Stimulated activated CD4-positive, alpha-beta T cell treated with anti-CD3 and anti-CD28 coated beads, Interleukin-12 subunit alpha, Interleukin-12 subunit beta, amount 100 ng/mL, for 24 hours (primary cell): ENCODE data around the gene USP3.
"Not testable (repeated sequence)": the region's sequence is repeated elsewhere in the genome, so short reads cannot be mapped to it uniquely, and the experiment has no call there.

ENCODE experiments used
- DNase-seq, 2 experiments: peaks; one replicate each; pipeline ENCODE4 v3.0.0-alpha.2; 2020; ENCODE audit warnings: low read depth in 2 of 2

USP3 gene

DNA sequence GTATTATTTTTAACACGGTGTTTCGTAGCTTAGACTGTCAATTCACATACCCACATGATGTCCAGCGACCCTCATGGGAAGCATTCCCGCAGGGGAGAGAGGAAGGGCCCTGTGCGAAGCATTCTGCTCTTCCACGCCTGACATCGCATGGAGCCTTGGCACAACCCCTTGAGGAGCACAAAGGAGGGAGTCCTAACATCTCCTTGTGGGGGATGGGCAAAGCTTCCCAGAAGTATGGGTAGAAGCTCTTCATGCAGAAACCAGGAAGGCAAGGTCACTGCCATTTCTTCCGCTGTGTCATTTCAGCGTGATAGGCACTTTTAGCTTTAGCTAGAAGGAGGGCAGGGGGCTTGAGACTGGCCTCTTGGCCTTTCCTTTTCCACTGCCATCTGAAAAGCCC is 28.7 kb upstream of the USP3 start:
- DNase-seq, result no peak

DNA sequence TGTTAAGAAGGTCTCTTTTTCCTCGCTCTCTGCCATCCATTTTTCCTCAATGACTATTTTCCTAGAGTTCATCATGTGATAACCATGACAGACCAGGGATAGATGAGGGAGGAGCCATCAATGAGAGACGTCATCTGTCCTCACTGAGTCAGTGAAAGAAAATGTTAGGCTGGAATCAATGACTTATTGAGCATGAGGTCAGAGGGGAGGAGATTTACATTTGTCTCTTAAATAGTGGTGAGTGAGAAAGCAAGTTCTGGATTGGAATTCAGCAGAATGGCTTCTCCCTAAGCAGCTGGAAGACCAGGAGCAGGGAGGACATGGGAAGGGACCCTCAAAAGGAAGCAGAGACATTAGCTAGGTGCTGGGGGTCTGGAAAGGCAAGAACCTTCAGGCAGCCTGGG is 28.2 kb upstream of the USP3 start:
- DNase-seq, result no peak

DNA sequence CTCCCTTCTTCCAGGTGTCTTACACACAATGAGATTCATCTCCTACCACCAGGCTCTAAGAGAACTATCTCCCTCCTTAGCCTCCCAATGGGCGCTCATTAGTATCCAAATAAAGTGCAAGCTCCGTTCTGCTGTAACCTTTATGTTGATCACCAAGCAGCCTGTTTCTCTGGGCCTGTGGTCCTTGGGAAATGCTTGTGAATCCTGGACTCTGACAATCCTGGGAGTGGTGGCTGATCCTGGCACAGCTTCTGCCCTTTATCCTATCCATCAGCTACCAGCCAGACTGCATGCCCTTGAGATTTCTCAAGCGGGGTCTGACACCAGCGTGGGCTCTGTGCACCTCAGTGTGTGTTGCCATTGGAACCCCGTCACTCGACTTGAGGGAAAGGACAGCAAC is 26.1 kb upstream of the USP3 start:
- no peak for DNase-seq

DNA sequence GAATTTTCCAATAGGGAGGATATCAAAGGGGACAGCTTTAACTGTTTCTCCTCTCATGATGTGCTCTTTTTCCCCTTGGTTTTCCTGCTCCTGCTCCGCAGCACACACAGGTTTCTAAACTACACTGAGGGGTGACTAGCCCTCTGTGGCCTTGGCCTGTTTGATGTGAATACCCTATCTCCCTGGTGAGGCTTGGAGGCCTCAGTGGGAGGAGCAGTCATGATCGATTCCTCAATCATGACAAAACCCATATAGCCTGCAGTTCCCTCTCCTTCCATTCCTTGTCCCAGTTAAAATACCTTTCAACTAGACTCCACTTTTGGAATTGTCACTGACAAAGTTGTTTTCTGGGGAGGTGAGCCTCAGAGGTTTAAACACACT is 24.0 kb upstream of the USP3 start:
- no peak for DNase-seq

DNA sequence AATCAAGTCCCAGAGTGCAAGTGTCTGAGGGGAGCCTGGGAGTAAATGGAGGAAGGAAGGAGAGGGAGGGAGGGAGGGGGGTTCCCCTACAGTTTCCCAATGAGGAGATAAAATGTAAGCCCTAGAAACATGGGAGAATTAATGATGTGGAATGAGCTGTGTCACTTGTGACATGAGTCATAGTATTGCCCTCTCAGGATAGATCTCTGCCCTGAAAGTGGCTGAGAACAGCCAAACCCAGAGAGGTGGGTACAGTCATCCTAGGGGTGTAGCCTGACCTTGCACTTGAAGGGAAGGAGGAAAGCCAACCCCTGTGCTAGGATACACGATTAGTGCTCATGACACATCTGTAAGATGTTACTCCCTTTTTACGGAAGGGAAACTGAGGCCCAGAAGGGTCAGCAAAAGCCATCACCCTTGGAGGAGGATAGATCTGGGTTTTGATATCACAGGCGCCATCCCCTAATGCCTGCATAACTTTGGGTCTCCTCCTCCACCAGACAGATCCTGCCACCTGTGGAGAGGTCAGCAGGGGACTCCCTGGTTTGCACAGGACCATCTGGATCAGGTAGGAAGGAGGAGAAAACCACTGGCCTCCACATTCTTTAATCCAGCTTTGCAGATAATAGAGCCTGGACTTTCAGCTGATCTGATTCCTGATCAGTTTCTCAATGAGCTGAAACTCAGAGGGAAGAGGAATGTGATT is 23.1 kb upstream of the USP3 start:
- no peak for DNase-seq

DNA sequence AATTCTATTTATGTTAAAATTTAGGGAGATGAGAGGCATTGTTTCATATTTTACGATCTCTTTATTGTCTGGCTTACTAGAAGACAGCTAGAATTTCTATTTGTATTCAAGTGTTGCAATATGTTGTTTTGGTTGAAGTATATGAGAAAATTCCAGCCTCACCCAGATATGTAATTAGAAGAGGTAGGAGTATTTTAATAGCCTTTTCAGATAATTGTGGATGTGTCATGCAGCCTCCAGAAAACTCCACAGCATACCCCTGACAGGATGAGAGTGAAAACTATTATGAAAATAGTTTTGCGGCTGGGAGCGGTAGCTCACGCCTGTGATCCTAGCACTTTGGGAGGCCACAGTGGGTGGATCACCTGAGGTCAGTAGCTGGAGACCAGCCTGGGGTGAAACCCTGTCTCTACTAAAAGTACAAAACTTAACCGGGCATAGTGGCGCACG is 21.5 kb upstream of the USP3 start:
- no peak for DNase-seq

DNA sequence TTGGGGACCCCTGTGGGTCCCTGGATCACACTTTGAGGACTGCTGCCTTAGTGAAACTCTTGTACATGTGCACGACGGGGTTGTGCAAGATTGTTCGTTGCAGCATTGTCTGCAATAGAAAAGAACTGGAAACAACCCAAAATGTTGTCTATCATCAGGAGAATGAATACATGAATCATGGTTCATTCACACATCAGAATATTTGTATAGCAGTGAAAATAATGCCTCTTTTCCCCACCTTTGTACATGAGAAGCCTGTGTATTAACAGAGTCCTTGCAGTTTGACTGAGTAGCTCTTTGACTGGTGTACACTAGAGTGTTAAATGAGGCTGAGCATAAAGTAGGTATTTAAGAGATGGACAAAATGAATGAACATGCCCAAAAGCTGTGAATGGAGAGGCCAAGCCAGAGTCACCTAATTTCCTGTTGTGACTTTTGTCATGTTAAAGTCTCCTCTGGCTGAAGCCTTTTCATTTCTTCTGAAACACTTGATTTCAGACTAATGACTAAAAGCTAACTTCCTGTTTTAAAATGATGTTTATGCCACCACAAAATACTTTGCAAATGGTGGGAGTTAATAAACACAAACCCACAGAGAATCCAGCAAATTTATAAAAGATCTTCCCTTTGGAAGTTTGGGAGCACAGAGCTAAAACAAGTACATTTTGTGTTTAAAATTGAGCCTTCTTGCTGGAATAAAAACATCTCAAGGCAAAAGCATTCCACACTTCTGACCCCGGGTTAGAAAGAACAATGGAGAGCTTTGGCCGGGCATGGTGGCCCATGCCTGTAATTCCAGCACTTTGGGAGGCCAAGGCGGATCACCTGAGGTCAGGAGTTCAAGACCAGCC is 20.6 kb upstream of the USP3 start:
- no peak for DNase-seq

DNA sequence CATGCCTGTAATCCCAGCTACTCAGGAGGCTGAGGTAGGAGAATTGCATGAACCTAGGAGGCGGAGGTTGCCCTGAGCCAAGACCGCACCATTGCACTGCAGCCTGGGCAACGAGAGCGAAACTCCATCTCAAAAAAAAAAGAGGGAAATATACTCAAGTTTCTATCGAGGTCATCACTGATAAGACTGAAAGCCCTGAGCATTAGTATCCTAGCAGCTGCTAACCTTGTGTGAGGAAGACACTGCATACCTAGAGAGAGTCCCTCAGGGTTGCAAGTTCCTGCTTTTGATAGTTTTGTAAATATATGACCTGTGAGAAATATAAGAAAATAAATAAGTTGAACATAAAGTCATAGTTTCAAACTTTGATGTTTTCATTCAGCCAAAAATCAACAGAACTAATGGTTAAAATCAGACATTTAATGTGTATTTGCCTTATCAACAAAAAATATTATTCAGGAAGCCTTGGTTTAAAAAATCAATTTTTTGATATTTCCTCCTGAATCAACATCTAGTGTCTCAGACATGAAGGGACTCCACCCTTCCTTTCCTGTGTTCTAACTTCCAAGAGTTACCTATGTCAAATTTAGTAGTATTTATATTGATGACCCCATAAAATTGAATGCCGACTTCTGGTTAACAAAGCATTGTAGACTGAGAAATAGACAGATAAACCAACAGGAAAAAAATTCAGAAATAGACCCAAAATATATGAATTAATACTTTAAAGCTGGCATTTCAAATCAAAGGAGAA is 19.8 kb upstream of the USP3 start:
- DNase-seq, result no peak

DNA sequence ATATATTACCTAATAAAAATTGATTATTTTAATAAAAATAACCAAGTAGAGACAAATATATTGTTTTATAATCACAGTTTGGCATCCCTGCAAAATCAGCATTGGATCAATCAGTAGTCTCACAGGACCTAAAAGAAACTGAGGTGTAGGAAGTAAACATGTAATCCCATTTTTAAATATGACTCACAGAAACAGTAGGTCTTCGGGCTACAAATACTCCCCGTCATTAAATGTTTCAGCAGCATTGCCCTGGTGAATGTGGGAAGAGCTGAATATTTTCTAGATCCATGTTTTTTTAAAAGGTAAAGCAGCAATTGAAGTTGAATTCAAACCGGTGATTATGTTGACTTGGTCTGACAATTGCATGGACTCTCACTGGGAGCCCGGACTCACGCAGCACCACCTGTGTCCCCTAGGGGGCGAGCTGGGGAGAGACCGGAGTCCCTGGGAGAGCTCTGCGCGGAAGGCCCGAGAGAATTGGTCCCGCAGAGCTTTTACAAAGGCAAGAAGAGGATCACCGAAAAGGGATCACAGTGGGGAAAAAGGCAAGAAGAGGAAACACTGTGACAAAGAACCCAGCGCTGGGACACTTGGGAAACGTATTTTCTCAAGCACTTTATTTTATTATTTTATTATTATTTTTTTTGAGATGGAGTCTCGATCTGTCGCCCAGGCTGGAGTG is 17.2 kb upstream of the USP3 start:
- peak; percentile 71 to 87 for DNase-seq

DNA sequence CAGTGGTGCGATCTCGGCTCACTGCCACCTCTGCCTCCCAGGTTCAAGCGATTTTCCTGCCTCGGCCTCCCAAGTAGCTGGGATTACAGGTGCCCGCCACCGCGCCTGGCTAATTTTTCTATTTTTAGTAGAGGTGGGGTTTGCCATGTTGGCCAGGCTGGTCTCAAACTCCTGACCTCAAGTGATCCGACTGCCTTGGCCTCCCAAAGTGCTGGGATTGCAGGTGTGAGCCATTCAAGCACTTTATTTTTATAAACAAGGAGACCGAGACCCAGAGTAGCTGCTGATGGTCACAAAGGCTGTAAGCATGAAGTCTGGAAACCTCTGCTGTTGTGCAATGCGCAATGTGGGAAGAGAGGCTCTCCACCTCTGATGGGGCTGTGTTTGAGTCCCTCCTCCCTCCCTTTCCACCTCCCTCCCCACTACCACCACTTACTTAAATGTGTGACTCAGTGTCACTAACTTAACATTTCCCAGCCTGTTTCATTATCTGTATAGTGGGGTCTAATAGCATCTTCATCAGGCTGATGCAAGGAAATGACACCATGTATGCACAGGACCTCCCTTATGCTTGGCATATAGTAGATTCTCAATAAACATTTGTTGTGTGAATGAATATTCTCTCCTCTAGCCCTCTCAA is 16.5 kb upstream of the USP3 start:
- DNase-seq, result not testable (repeated sequence)

DNA sequence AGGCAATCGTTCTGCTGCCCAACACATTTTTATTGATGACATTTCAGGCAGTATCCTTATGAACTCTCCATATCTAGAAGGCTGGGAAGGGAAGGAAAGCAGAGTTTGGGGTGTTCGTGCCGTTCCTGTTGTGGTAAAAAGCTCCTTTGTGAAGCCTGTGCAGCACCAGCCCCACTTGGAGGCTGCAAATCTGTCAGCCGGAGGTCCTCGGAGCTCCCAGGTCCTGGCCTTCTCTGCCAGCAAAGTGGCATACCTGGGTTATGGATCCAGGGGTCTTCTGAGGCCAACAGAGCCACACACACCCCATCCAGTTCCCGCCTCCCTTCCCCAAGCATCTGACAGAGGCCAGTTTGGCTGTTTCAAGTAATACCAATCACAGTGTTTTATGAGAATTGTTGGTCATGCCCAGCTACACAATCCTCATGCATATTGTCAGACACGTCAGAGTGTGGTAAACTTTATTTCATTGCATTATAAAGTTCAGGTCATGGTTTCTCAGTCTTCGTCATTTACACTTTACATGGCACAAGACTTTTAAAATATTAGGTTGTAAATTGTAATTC is 15.9 kb upstream of the USP3 start:
- DNase-seq, result no peak

DNA sequence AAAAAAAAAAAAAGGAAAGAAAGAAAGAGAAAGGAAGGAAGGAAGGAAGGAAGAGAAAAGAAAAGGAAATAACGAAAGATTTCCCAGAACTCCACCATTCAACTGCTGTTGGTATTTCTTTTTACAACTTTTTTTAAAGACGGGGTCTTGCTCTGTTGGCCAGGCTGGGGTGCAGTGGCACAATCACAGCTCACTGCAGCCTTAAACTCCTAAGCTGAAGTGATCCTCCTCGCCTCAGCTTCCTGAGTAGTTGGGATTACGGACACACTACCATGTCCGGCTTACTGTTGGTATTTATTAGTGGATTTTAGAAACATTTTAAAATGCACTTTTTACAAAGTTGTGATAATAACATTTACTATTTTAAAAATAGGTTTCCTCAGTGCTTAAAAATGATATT is 15.0 kb upstream of the USP3 start:
- DNase-seq, result no peak

DNA sequence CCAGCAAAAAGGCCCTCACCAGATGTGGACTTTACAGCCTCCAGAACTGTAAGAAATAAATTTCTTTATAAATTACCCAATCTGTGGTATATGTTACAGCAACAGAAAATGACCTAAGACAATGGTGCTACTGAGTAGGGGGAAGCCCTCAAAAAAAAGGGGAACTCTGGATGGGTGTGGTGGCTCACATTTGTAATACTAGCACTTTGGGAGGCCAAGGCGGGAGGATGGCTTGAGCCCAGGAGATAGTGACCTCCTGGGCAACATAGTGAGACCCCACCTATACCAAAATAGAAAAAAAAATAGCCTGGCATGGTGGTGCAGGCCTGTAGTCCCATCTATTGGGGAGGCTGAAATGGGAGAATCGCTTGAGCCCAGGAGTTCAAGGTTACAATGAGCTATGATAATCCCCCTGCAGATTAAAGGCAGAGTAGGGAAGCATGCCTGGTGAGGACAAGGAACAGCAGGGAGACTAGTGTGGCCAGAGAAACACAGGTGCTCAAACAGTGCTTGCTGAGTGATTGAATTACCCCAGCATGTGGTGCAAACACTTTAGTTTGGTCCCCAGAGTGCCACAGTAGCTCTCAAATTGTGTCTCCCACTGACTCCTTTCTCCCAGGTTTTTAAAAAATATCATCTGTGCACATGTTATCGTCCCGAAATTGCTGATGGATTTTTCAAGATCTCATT is 13.9 kb upstream of the USP3 start:
- no peak for DNase-seq

DNA sequence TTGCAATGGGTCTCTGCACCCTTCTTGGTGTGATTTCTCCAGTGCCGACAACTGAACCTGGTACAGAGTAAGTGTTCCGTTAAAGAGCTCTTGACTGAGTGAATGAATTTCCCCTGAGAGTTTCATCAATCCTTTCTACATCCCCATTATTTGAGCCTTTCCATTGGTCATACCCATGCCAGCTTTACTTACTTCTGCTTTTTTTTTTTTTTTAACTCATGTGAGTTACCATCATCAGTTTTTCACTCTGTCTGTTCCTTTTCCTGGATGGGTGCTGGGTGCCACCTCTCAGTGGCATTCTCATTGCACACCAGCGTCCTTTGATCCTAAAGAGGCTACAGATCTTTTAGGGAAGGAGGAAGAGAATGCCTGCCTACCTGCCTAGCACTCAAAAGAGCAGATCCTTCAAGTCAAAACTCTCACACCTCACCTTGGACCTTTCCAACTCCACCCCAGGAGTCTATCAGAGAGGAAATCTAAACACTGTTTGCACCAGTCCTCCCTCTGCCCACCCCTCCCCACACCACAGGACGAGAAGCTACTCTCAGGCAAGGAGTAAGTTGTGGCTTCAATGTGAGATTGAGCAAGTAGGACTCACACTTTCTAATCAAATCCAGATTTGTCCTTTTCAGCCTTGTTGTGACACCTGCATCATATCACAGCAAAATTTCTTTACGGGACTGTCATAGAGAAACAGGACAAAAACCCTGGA is 13.1 kb upstream of the USP3 start:
- no peak for DNase-seq

DNA sequence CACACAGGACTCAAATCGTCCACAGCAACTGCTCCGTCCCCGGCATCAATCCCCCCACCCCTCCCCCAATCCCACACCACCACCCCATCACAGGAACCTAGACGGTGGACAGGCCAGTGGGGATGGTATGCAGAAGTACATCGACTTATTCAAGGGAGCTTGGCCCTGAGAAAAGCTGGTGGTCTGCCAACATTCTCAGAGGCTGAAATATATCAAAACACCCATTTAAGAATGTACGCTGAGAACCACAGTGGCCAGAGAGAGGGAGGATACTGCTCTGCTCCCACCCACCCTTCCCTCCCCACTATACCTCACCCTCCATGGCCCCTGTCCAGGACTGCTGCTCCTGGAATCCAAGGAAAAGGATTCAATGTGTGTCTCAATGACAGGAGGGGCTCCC is 12.4 kb upstream of the USP3 start:
- no peak for DNase-seq

DNA sequence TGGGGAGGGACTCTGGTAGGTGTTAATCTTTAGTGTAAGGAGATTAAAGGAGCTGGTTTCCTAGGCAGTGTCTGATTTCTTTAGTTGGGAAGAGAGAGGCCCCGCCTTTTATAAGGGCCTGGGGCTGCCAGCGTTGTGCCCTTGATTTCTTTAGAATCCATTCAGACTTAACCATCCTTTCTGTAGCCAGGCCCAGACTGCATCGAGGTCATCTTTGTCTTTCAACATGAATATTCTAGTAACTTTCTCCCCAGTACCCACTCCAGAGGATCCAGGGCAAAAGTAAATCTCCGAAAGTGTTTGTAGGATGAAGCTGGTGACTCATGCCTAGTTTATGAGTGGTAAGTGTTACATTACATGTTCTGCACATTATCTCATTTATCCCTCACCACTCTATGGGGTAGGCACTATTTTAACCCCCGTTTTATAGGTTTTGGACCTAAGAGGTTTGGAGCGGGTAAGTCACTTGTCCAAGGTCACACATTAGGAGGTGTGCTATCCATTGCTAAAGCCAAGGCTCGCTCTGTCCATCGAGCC is 11.8 kb upstream of the USP3 start:
- no peak for DNase-seq

DNA sequence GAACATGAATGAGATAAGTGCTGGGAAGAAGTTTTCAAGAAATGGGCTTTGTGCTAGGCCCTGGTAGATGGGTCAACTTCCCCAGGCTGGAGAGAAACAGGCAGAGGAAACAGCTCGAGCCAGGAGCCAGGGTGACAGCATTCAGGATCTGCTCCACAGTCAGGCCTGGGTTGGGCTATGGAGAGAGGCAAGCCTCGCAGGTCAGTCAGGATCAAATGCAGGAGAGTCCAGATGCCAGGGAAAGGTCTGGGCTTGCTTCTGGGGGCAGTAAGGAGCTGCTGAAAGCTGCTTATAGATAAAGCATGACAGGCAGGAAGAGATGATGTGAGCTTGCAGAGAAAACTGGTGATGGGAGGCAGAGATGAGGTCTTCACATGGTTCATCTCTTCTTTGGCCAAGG is 11.0 kb upstream of the USP3 start:
- no peak for DNase-seq

DNA sequence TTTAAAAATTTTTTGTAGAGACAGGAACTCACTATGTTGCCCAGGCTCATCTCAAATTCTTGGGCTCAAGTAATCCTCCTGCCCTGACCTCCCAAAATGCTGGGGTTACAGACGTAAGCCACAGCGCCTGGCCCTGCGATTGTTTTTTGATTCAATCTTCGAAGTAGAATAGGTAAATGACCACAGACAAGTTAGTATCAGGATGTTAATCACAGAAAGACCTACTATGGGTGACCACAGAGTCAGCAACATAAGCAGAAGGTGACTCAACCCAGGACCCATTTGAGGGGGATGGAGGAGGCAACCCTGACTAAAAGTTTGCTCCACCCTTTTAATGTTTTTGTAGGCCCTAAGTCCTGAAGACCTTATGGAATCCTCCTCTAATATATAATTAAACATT is 10.0 kb upstream of the USP3 start:
- no peak for DNase-seq

DNA sequence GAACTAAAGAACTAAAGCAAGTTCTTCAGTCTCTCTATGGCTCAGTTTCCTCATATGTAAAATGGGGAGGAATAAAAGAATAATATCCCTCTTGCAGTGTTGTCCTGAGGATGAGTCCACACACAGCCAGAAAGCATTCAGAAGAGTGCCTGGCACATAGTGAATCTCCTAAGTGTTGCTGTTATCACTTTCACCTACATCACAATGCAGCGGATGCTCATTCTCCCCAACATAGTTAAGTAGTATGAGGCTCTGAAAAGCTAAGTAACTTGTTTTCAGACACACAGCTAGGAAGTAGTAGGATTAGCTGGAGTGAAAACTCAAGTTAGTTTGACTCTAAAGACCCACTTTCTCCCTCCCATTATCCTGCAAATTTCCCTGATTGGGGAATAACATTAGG is 9.1 kb upstream of the USP3 start:
- DNase-seq, result no peak
